HG02938 (cell line): ENCODE measurements around the gene MREG.

Source experiments
- ATAC-seq: cut with Tn5 transposase; IDR thresholded peaks from one replicate; pipeline ENCODE4 v1.9.1; 2021; ENCODE audit warnings: mild to moderate bottlenecking, moderate library complexity; ENCODE audit not compliant: unreplicated experiment

MREG gene, protein sequence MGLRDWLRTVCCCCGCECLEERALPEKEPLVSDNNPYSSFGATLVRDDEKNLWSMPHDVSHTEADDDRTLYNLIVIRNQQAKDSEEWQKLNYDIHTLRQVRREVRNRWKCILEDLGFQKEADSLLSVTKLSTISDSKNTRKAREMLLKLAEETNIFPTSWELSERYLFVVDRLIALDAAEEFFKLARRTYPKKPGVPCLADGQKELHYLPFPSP

DNA sequence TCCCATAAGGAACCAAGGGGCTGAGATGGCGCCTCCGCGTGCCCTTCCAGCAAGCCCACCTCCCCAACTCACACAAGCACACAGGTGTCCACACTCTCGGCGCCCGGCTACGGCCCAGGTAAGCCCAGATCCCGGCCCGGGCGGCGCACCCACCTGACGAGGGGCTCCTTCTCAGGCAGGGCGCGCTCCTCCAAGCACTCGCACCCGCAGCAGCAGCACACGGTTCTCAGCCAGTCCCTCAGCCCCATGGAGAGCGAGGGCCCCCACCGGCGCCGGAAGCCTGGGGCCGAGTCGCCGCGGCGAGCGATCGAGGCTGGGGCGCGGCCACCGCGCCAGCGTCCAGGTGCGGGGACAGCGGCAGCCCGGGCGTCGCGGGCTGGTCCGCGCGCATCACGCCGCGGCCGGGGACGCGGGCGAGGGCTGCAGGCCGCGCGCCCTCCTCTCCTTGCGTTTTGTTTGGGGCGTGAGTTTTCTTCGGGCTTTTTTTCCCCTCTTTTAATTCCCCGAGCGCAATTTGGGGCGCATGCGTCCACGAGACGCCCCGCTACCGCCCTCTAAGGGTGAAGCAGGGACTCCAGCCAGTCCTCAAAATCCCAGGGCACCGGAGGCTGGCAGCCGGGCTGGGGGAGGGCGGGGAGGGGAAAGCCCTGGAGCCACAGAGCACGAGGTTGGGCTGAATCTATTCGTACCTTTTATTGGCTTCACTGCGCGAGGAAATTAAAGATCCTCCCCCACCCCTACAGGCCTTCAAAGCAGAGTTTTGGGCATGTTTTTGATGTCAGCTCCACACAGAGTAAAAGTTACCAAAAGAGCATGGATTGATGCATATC, at the start of gene MREG:
Gene MREG (minus strand): TSS at position 472 of the 830 bp plus-strand sequence. CDS start 224 bp downstream, at position 248.
- peak; percentile 36 for ATAC-seq

DNA sequence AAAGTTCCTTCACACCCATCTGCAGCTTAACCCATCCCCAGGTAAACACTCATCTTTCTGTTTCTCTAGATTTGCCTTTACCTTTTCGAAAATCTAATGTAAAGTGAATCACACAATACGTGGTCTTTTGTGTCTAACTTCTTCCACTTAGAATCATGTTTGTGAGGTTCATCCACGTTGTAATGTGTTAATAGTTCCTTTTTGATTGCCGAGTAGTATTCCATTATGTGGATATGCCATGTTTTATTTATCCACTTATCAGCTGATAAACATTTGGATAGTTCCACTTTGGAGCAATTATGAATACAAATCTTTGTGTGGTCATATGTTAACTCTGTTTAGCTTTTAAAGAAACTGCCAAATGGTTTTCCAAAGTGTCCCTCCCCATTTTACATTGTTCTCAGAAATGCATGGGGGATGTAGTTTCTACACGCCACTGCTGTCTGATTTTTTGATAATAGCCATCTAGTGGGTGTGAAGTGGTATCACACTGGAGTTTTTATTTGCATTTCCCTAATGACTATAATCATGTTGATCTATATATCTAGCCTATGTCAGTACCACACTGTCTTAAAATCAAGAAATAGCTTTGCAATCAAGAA, 46.0 kb upstream of the MREG start:
- ATAC-seq, result no peak

DNA sequence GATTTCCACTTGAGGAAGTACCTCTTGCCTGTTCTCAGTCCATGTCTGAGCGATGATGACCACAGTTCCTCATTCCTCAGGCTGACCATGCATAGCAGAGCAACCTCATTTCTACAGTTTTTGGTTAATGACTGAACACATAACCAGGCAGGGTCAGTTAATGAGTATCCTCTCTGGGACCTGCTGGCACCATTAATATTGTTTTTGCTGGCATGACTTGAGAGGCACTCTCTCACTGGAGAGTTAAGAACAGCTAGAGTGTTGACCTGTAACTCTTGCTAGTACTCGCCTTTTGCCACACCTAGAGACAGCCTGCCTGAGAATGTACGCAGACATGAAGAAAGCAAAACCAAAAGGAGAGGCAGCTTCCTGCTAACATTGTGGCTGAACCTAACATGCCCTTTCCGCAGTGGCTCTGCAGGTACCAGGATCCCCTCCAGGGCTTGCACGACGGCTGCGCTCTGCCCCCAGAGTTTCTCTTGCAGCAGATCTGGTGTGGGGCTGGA, 44.4 kb upstream of the MREG start:
- peak; percentile 81 for ATAC-seq

DNA sequence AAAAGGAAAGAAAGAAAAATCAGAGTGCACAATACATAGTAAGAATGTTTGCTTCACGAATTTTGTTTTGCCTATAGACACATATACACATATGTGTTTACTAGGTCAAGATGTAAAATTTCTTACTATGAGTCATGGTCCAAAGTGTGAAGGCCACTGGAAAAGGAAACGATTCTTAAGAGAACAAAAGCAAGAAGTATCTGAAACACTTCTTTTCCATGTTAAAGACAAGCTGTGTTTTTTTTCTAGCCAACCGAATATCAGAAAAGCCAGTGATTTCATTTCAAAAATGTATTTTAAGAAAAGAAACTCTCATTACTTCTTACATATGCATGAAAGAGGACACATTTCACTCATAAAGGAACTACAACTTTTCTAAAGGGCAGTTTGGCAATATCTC, 43.4 kb upstream of the MREG start:
- ATAC-seq, result peak; percentile 50

DNA sequence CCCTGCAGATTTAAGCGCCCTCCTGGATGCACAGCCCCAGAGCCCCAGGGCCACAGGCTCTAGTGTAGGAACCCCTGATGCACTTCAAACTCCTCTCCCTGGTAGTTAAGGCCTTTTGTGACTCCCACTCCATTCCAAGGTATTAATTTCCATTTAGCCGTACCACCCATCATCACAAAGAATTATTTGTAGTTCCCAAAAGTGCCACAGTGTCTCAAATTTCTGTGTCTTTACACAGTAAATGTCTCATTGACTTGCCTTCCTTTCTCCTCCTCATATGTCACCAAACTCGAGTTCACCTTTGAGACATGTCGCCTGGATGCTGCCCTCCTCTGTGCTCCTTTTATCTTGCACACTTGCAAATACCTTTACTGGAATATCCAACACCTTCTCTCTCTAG, 42.3 kb upstream of the MREG start:
- no peak for ATAC-seq

DNA sequence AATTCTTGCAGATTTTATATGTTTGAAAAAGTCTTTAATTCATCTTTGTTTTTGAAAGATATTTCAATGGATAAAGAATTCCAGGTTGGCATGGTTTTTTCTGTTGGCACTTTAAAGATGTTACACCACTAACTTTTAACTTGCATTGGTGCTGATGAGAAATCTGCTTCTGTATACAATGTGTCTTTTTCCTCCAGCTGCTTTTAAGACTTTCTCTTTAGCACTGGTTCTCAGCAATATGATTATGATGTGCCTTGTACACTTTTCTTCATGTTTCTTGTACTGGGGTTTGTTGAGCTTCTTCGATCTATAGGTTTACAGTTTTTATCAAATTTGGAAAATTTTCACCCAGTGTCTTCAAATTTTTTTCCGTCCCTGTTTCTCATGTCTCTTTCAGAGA, 39.1 kb upstream of the MREG start:
- ATAC-seq, result no peak

DNA sequence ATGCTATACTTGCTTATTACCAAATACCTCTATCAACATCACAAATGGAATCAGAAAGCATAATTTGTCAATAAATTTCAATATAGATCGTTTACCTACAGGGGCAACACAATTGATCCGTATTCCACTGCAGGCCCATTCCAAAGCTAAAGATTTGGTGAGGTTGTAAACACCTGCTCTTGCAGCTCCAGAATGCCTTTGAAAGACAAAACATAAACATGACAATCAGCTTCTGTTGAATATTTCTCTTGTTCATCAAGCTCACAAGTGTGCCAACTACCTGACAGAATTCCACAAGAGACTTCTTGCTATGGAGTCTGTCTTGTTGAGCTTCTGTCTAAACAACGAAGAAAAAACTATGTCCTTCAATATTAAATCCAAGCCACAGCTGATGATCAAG, 38.0 kb upstream of the MREG start:
- ATAC-seq, result no peak

DNA sequence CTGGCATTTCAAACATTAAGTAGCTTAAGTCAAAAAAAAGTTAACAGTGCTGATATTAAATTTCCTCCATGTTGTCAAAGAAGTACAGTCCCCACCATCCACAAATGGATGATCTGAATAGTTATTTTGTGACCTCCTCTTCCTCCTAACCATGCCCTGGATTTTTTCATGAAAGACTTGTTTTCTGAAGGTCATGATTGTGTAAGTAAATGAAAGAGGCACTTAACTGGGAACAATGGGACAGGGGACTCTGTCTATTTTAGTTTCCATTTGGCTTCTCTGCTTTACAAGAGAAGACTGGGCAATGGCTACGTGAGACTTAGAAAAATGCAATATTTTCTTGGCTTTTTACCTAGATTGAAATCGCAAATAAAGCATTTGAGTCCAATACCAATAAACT, 36.1 kb upstream of the MREG start:
- no peak for ATAC-seq

DNA sequence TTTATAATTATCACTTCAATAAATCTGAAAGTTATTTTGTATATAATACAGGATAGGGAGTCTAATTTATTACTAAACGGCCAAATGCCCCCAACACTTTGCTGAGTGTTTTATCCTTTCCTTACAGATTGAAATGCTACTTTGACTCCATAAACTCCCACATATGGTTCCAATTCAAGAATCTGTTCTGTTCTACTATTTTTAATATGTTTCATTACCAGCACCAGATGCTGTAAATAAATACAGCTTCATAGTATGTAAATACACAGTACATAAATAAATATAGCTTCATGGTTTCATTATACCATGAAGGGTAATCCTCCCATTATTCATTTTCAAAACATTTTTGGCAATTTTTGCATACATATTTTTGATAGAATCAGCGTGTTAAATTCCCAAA, 34.0 kb upstream of the MREG start:
- ATAC-seq, result no peak

DNA sequence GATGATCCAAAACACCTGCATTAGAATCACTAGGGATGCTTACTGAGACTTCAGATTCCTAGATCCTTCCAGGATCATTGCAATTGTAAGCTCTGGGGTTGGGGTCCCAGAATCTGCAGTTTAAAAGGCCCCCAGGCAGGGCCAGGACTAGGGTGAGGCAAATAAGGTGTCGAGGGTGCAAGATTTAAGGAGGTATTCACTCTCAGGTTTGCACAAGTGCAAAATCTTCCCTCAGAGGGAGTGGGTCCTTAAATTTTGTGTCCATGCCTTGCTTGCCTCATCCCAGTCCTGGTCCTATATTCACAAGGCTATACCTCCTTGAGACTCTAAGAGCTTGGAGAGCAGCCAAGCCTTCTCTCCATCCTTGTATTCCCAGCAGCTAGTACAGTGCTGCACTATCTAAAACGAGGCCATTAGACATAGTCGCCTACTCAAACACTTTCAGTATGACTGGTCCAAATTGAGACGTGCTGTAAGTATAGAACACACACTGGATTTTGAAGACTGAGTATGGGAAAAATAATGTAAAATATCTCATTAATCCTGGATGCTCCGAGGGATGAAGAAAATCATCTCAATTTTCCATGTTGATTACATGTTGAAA, 31.6 kb upstream of the MREG start:
- peak; percentile 90 for ATAC-seq

DNA sequence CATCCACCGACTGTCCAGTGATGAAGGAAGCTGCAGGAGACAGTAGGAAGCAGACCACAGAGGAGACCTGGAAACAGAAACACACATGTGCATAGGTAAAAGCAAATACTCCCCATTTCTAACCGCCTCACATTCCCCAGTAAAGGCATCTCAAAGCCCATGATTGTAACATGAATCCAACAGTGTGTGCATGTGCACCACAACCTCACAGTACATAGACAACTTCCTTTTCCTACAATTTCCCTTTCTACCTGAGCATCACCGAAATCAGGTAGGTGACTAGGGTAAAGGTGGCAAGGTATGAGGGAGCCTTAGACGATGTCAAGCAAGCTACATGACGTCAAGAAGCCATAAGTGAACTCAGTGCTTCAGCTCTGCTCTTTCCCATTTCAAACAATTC, 30.6 kb upstream of the MREG start:
- no peak for ATAC-seq

DNA sequence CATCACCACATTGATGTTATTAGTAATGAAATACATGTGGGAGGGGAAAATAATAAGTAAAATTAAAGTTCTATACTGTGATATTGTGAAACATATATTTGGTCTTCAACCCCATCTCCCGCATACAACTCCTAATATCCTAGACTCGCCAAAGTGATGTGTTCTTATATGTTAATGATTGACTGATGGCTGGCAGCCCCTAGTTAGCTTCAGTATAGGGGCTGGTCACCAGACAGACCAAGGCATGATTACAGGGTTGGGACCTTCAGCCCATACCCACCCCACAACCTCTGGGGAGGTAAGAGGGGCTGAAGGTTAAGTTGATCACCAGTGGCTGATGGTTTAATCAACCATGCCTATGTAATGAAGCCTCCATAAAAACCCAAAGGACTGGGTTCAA, 28.1 kb upstream of the MREG start:
- no peak for ATAC-seq

DNA sequence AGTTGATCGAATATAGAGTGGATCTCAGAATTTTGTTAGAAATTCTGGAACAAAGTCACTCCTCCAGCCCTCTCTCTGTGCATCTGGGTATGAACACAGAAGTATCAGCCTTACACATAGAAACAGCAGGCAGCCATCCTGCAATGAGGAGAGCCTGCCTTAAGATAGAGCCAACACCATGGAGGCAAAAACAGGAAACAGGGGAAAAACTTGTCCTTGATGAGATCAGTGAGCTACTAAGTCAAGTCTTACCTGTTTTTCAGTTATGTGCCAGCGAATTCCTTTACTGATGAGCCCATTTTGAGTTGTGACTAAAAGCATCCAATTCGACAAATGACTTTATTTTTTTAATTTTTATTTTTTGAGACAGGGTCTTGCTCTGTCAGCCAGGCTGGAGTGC, 26.6 kb upstream of the MREG start:
- ATAC-seq, result no peak

DNA sequence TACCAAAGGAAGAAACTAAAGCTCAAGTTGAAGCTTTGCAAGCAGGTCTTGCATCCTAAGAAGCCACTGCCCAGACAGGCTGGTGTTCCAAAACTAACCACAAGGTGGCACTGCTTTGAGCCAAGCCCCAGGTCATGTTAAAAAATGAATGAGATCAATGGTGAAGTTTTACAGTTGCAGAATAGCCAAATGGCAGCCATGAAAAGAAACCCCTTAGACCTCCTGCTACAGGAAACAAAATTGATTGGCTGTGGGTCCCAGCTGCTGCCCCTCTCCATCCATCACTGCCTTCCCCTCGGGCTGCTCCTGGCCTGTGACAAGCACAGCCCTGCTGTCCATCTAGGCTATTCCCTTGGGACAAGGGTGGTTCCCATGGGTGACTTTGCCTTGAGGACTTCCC, 20.7 kb upstream of the MREG start:
- ATAC-seq, result peak; percentile 31

DNA sequence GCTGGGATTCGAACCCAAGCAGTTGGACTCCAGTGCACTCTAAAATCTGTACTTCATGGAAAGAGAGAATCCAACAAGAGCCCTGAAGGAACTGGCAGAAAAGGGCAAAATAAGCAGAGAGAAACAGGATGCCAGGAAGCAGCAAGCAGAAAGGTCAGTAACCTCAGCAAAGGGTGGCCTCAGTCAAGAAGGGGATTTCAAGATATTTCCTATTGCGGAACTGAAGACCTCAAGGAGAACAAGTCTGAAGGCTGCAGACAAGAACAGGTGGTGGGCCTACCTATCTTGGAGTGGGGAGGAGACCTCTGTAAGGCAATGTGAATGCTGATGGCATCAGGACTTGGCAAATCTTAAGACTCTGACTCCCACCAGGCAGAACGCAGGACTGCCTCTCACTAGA, 20.1 kb upstream of the MREG start:
- ATAC-seq, result no peak

DNA sequence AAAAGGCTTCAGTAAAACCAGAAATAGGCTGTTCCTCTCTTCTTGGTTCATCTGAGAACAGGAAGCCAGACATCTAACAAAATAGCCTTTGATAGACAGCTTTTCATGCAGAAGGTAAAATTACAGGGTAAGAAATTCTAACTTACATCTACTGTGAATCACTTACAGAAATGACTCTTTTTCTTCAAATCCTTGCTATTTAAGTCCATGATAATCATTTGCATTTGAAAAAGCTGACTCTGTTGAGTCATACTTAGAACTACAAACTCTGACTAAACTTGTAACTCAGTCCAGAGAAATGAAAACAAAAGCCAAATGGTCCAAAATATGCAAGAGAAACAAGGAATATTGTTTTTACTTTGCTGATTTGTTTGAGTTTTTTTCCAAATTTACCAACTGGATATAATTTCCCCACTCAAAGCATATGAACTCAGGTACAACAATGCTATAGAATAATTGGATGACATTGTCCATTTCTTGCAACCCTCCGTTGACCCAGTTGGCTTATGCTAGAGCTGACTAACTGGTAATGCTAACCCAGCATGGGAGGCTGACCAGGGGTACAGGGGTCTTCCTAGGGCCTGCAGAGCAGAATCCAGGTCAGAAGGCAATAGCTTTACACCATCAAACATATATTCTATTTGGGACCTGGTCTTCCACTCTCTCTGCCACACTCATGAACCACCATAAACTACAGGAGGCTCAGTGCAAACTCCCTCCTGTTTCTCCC, 18.8 kb upstream of the MREG start:
- peak; percentile 83 for ATAC-seq

DNA sequence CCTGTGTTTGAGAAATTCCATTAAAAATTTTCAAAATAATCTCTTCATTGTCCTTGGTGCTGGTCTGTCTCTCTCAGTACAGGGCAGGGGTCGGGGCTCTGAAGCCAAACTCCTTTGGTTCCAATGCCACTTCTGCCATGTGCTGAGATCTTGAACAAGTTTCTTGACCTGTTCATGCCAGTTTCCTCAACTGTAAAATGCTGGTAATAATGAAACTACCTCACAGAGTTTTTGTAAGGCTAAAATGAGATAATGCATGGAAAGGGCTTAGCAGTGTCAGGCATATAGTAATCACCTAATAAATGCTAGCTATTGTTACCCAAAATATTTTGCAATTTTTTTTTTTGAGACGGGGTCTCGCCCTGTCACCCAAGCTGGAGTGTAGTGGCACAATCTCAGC, 16.9 kb upstream of the MREG start:
- no peak for ATAC-seq

DNA sequence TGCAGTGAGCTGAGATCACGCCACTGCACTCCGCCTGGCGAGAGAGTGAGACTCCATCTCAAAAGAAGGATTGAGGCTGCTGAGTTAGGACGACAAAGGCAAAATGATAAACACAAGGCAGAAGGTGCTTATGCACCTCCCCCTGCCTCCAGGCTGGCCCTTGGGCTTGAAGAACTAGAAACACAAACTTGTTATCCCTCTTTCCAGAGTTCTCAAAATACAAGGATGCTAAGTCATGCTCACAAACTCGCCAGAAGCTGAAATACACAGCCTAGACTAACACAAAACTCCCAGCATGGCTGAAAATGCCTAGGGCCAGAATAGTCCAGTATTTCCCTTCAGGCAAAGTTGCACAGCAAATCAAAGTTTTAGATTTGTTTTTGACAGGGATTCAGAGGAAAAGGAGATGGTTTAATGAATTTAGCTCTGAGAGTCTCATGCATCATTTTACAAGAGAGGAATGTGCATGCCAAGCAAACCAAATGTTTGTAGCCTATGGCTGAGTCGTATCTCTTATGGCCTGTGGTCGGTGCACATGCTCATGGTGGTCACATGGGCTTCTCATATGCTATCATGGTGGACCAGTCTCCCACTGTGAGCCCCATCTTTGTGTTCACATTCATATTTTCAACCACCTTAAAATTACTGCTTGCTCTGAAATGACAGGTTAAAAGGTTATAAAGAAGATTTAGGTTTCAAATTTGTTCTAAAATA, 16.2 kb upstream of the MREG start:
- ATAC-seq, result no peak

DNA sequence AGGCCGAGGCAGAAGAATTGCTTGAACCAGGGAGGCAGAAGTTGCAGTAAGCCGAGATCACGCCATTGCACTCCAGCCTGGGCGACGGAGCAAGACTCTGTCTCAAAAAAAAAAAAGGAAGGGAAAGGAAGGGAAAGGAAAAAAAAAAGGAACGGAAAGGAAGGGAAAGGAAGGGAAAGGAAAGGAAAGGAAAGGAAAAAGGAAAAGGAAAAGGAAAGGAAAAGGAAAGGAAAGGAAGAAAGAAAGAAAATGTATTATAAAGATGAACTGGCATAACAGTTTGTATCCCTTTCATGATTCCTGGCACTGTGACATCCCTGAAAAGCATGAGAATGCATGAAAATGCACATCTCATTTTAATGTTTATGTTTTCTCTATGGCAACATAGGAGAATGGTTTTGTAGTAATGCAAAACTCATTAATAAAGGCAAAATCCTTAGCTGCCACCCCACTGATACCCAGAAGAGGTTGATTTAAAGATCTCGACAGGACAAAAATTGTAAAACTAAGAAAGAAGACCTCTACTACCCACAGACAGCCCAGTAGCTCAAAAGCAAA, 11.5 kb upstream of the MREG start:
- no peak for ATAC-seq

DNA sequence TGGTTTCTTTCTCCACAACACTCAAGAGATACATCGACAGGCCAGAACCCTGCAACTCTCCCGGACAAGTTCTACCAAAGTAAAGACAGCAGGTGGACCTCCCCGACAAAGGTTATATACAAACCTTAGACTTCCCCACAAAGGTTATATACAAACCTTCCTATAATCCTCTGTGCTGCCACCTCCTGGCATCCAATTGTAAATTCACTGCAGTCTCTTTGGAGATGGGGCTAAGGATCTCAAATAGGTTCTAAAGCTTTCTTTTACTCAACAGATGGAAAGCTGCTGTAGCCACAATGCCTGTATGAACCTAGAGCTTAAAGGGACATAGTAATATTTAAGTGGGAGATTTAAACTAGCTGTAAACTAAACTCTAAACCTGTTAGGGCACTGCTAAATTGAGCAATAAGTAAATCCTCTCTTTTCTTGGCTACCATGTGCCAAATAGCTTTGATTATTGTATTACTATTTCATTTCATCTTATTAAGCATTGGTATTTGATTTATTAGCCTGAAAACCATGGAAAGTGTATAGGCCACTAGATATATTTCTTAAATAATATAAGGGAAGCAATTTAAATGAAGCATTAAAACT, 9.8 kb upstream of the MREG start:
- ATAC-seq, result peak; percentile 91
